ENCODE measurements around the gene TTLL9.

- TF ChIP-seq CTCF (IDR thresholded peaks at IDR 0.05) = peak in 2 of 4 experiments; percentile 49 to 64
- no peak for TF ChIP-seq POLR2A (IDR thresholded peaks at IDR 0.05)
- TF ChIP-seq EP300 (IDR thresholded peaks at IDR 0.05) = no peak
Observed at GRCh38 chr20:31833130-31833930, 37.1 kb upstream of the TTLL9 start.
